Neural cell (in vitro differentiated cells): ENCODE results near the gene PHLDA2. TPM values are rescaled to one million over a fixed set of nuclear protein-coding genes. Genes with fewer than 3 reads are reported as not detected.

ENCODE experiments used
- H2AFZ ChIP-seq: fragments of 200-600, 300-800 bp; sonication (generic), shearing (Covaris generic); 2 replicates; pipeline ENCODE4 v1.6.0; 2014; ENCODE audit warnings: low read depth, mild to moderate bottlenecking, antibody characterized with exemption, low read length, moderate library complexity
- H3F3A ChIP-seq: fragments of 200-600 bp; shearing (Covaris generic); 2 replicates; pipeline ENCODE4 v1.6.1; 2016; ENCODE audit warnings: mild to moderate bottlenecking, moderate library complexity, mixed read lengths, antibody characterized with exemption, low read length; ENCODE audit not compliant: insufficient read depth, poor library complexity, severe bottlenecking
- H3K27ac ChIP-seq: fragments of 200-600, 300-800 bp; sonication (generic), shearing (Covaris generic); 2 replicates; pipeline ENCODE4 v1.5.1; 2014; ENCODE audit warnings: mild to moderate bottlenecking, low read length, moderate library complexity
- H3K27me3 ChIP-seq: fragments of 300-800, 200-600 bp; sonication (generic), shearing (Covaris generic); 2 replicates; pipeline ENCODE4 v1.6.0; 2014; ENCODE audit warnings: mild to moderate bottlenecking, low read depth, low read length, moderate library complexity; ENCODE audit not compliant: insufficient read depth
- H3K36me3 ChIP-seq: fragments of 300-800, 200-600 bp; sonication (generic), shearing (Covaris generic); 2 replicates; pipeline ENCODE4 v1.5.1; 2014; ENCODE audit warnings: mild to moderate bottlenecking, antibody characterized with exemption, low read length, moderate library complexity; ENCODE audit not compliant: insufficient read depth
- H3K4me2 ChIP-seq: fragments of 300-800, 200-600 bp; sonication (generic), shearing (Covaris generic); 2 replicates; pipeline ENCODE4 v1.6.0; 2014; ENCODE audit warnings: mild to moderate bottlenecking, low read length
- H3K4me3 ChIP-seq: fragments of 300-800, 200-600 bp; sonication (generic), shearing (Covaris generic); 2 replicates; pipeline ENCODE4 v1.5.1; 2014; ENCODE audit warnings: mild to moderate bottlenecking, low read length, moderate library complexity
- H3K79me2 ChIP-seq: fragments of 200-600 bp; shearing (Covaris generic); replicated peaks from 2 replicates; pipeline ENCODE4 v1.6.0; 2014; ENCODE audit warnings: mild to moderate bottlenecking, low read length, moderate library complexity; ENCODE audit not compliant: insufficient read depth
- H3K9ac ChIP-seq: fragments of 300-800, 200-600 bp; sonication (generic), shearing (Covaris generic); 2 replicates; pipeline ENCODE4 v1.6.1; 2016; ENCODE audit warnings: mild to moderate bottlenecking, low read length, mixed read lengths
- H3K9me2 ChIP-seq: fragments of 200-600 bp; shearing (Covaris generic); 2 replicates; pipeline ENCODE4 v1.6.1; 2016; ENCODE audit warnings: mild to moderate bottlenecking, low read length, mixed read lengths; ENCODE audit not compliant: insufficient read depth
- H3K9me3 ChIP-seq: fragments of 200-600, 300-800 bp; sonication (generic), shearing (Covaris generic); 2 replicates; pipeline ENCODE4 v1.6.1; 2016; ENCODE audit warnings: mild to moderate bottlenecking, mixed run types, low read length, moderate library complexity, mixed read lengths
- H4K20me1 ChIP-seq: fragments of 200-600 bp; shearing (Covaris generic); 2 replicates; pipeline ENCODE4 v1.6.1; 2016; ENCODE audit warnings: mild to moderate bottlenecking, mixed run types; ENCODE audit not compliant: insufficient read depth
- CTCF ChIP-seq: fragments of 450-650 bp; IDR thresholded peaks from 2 replicates; pipeline ENCODE4 v1.5.1; 2014; ENCODE audit warnings: antibody characterized with exemption, mild to moderate bottlenecking, moderate library complexity; ENCODE audit not compliant: poor library complexity, severe bottlenecking
- EP300 ChIP-seq: fragments of 450-650 bp; conservative IDR thresholded peaks from 2 replicates; pipeline ENCODE4 v1.6.1; 2014; ENCODE audit warnings: antibody characterized with exemption, mild to moderate bottlenecking, moderate library complexity; ENCODE audit not compliant: poor library complexity, severe bottlenecking
- EZH2 ChIP-seq: fragments of 200-600, 300-800 bp; shearing (Covaris generic), sonication (generic); IDR thresholded peaks from 2 replicates; pipeline ENCODE4 v1.6.1; 2014; ENCODE audit warnings: antibody characterized with exemption, low read length, borderline replicate concordance, mild to moderate bottlenecking; ENCODE audit not compliant: insufficient read depth, poor library complexity, severe bottlenecking
- MXI1 ChIP-seq: fragments of 450-650 bp; conservative IDR thresholded peaks from 2 replicates; pipeline ENCODE4 v1.6.1; 2014; ENCODE audit warnings: antibody characterized with exemption, mild to moderate bottlenecking; ENCODE audit not compliant: poor library complexity, severe bottlenecking
- POLR2AphosphoS5 ChIP-seq: IDR thresholded peaks from 2 replicates; pipeline ENCODE4 v1.6.1; 2012
- RAD21 ChIP-seq: fragments of 450-650 bp; conservative IDR thresholded peaks from 2 replicates; pipeline ENCODE4 v1.6.1; 2014; ENCODE audit warnings: antibody characterized with exemption, mild to moderate bottlenecking, moderate library complexity
- REST ChIP-seq: IDR thresholded peaks from 2 replicates; pipeline ENCODE4 v1.6.1; 2012; ENCODE audit warnings: borderline replicate concordance
- SMC3 ChIP-seq: fragments of 450-650 bp; conservative IDR thresholded peaks from 2 replicates; pipeline ENCODE4 v1.6.1; 2014; ENCODE audit warnings: antibody characterized with exemption, mild to moderate bottlenecking, moderate library complexity; ENCODE audit not compliant: poor library complexity
- TAF1 ChIP-seq: IDR thresholded peaks from 2 replicates; pipeline ENCODE4 v1.6.1; 2012; ENCODE audit warnings: low read depth
- polyA plus RNA-seq: library from polyadenylated mRNA; depleted of rRNA; stranded (reverse); fragments of >200 nt; gene quantifications from 2 replicates; pipeline ENCODE4 v1.2.3, GENCODE V29; 2014

PHLDA2 gene
- polyA plus RNA-seq, 1 donor from 2014 or later = not detected

- H3K9me2 ChIP-seq = no peaks in the 10 kb centered on the region
- H3K9ac ChIP-seq = no peak overlapping the region
- H3K27me3 ChIP-seq = peaks cover 48% of the 10 kb centered on the region
- no peaks in the 10 kb centered on the region for H3K36me3 ChIP-seq
- H3K4me2 ChIP-seq = no peak overlapping the region
- H2AFZ ChIP-seq = no peak overlapping the region
- no peaks in the 10 kb centered on the region for H4K20me1 ChIP-seq
- H3K79me2 ChIP-seq = no peaks in the 10 kb centered on the region
- no peak overlapping the region for H3K27ac ChIP-seq
- no peak overlapping the region for H3K4me3 ChIP-seq
- no peaks in the 10 kb centered on the region for H3F3A ChIP-seq
- TF ChIP-seq EP300 (no peak), SMC3 (no peak), MXI1 (no peak), POLR2AphosphoS5 (no peak), RAD21 (no peak), REST (no peak), TAF1 (no peak), CTCF (no peak), EZH2 (no peak)
- no peaks in the 10 kb centered on the region for H3K9me3 ChIP-seq
Measured at GRCh38 chr11:2926611-2927051, 2.6 kb downstream of the PHLDA2 start.

GRCh38 chr11:2924821-2925675 lies 4.2 kb downstream of the PHLDA2 start:
- TF ChIP-seq MXI1 = no peak
- no peak for TF ChIP-seq TAF1
- TF ChIP-seq EZH2 = no peak
- no peak for TF ChIP-seq REST
- no peak for TF ChIP-seq CTCF
- TF ChIP-seq SMC3 = no peak
- TF ChIP-seq EP300 = no peak
- TF ChIP-seq POLR2AphosphoS5 = no peak
- no peak for TF ChIP-seq RAD21
- no peak overlapping the region for H3K9ac ChIP-seq
- H3F3A ChIP-seq = no peaks in the 10 kb centered on the region
- H4K20me1 ChIP-seq = no peaks in the 10 kb centered on the region
- H2AFZ ChIP-seq = no peak overlapping the region
- H3K4me2 ChIP-seq = no peak overlapping the region
- H3K27ac ChIP-seq = no peak overlapping the region
- no peak overlapping the region for H3K4me3 ChIP-seq
- no peaks in the 10 kb centered on the region for H3K9me3 ChIP-seq
- no peaks in the 10 kb centered on the region for H3K9me2 ChIP-seq
- no peaks in the 10 kb centered on the region for H3K79me2 ChIP-seq
- H3K36me3 ChIP-seq = no peaks in the 10 kb centered on the region
- peaks cover 32% of the 10 kb centered on the region for H3K27me3 ChIP-seq
